Amniotic epithelial cell (primary cell): ENCODE data around the gene MTMR3.

Experiments used
- DNase-seq: peaks from one replicate; pipeline ENCODE4 v3.0.0-alpha.2; 2010; ENCODE audit warnings: low read depth

MTMR3 gene

GRCh38 chr22:30002861-30003486, 120.0 kb downstream of the MTMR3 start:
- DNase-seq, result no peak

DNA sequence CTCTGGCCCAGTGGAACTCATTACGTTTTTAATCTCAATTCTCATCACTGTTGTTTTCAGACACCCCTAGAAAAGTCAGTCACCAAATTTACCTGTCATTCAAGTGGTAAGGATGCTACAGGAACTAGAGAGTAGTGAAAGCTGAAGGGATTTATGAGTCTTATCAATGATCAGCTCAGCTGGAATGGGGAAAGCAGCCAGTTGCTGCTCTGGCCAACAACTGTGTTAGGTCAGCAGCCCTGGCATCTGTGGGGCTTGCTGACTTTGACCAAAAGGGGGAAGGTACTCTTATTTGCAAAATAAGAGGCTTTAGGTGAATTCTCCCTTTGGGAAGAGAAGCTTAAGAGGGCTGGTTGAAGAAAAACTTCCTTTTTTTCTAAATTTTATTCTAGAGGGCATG, 121.1 kb downstream of the MTMR3 start:
- DNase-seq, result no peak

DNA sequence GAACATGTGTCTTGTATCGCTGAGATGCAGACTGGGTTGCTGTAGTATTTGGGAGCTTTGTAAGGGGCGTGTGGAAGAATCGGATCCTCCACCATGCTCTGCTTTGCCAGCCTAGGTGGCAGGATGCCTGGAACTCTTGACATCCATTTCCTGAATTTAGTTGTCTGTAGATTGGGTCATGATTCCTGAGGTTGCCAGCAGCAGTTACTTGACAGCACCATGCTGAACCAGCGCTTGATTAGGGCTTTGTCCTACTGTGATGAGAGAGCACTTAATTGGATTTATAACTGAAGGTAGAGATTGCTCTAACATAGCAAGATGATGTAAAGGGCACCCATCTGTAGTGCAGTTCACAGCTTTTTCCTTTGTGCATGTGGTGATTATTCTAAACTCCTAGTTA, 121.7 kb downstream of the MTMR3 start:
- no peak for DNase-seq

DNA sequence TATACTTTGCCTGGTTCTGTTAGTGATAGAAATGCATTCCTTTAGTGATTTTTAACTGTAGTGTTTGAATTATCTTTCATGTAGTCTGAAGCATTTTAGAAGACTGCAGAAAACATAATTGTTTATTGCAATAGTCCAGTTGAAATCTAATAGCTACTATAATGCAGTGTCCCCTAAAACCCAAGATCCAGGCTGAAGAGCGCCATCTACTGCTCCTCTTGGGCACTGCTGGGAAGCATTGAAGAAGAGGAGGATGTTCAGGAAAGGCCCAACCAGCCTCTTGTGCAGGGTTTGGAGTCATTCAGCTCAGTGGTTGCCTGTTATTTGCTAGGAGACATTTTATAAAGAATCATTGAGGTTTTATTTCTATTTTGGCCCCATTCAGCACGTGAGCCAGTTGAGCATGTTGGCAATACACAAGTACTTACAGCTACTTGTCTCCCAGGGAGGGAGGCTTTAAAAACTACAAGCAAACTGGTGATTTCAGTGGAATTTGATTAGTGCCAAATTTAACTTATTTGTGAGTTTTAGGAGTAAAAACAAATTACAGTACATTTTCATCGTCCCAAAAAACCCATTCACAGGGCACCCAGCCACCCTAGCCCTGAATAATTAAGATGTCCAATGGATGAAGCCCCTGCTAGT, 122.4 kb downstream of the MTMR3 start:
- DNase-seq, result peak; percentile 57

DNA sequence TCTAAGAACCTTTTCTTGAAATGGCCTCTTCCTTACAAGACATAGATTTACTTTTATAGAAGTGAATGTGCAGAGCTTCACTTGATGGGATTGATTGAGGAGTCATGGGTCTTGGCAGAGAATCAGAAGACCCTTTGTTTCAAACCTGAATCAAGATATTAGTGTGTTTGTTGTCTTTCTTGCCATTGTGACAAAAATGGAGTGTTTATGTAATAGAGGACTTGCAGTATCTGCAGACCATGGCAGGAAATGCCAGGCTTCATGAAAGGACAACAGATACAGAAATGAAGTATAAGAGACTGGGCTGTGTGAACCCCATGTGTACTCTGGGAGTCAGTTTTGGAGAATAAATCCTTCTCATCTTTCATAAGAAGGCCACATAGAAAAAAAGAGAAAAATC, 124.4 kb downstream of the MTMR3 start:
- no peak for DNase-seq

GRCh38 chr22:30008401-30008800, 125.4 kb downstream of the MTMR3 start:
- DNase-seq, result no peak

DNA sequence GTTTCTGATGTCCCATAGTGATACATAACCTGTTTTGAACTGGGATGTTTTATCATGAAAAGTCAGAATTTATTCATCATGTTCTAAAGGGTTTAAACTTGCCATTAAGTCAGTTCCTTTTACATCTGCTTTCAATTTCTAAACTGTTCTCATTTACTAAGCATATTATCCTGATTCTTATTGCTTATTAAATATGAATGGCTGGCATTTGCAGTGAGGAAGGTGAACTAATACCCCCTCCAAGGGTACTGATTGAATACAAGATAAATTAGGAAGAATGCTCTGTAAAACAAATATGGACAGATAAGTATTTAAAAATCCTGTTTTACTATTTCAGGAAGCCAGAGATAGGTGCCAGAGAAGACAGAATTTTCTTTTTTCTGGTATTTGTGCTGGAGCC, 126.5 kb downstream of the MTMR3 start:
- no peak for DNase-seq

DNA sequence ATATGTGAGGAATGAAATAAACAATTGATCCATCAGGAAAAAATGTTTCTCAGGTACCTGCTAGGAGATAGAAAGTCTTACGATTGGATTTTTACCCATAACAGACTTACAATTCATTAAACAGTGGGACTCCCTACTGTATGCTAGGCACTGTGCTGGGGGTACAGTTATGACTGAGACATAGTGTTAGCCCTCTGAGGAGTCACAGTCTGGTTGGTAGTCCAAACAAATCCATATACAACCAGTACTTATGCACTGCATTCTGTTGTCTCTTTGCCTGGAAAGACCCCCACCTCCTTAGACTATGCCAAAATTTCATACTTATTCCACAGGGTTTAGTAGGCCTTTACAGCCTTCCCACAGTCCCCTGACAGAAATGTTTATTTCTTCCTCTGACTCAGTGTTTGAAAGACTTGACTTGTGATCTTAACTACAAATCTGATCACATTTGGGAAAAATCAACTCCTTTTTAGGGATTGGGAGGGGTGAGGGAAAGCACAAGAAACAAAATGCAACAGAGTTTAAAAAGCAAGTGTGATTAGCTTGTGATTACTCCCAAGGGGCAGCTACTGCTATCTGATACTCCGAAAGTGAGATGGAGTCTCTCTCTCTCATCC, 127.9 kb downstream of the MTMR3 start:
- DNase-seq, result no peak

GRCh38 chr22:30013201-30013600, 130.2 kb downstream of the MTMR3 start:
- no peak for DNase-seq

- DNase-seq, result no peak
Observed at GRCh38 chr22:30014244-30014643, 131.3 kb downstream of the MTMR3 start.

- peak; percentile 11 for DNase-seq
Observed at GRCh38 chr22:30015229-30015797, 132.3 kb downstream of the MTMR3 start.

DNA sequence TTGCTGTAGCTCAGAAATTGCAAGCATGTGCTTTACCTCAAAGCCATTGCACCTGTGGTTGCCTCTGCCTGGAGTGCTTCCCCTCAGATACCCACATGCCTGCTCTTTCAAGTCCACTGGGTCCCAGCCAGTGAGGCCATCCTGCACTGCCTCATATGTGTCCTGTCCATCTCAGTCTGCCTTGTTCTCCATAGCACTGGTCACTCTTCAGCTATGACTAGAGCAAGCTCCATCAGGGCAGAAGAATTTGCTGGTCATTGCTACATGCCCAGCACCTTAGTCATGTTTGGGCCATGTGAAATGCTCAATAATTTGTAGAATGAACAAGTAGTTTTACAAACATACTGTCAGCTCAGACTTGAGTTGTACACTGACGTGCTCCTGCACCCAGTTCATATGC, 132.9 kb downstream of the MTMR3 start:
- peak; percentile 68 for DNase-seq

DNA sequence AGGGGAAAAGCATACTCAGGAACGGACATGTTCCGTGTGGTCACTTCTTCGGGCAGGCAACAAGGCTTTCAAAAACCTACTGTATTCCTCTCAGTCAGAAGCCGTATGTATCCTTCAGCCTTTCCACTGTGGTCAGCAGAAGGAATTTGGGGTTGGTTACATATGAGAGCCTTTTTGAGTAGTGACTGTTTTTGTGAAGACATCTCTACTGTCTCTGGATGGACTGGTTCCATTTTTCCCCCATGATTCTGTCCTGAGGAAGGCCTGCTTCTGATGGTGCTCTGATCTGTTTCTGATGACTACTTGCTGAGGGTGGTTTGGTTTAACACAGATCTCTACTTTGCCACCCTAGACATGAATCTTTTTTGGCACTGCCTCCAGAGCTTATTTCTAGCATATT, 133.6 kb downstream of the MTMR3 start:
- no peak for DNase-seq

- peak; percentile 45 for DNase-seq
Observed at GRCh38 chr22:30017375-30018223, 134.6 kb downstream of the MTMR3 start.

DNA sequence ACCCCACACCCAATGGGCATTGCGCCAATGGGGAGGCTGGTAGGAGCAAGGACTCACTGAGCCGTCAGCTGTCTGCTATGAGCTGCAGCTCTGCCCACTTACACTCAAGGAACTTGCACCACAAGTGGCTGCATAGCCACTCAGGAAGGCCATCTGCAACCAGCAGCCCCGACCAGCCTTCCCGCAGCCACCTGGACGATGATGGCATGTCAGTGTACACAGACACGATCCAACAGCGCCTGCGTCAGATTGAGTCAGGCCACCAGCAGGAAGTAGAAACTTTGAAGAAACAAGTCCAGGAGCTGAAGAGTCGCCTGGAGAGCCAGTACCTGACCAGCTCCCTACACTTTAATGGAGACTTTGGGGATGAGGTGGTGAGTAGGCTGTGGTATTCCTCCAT, 137.5 kb downstream of the MTMR3 start:
- no peak for DNase-seq

DNA sequence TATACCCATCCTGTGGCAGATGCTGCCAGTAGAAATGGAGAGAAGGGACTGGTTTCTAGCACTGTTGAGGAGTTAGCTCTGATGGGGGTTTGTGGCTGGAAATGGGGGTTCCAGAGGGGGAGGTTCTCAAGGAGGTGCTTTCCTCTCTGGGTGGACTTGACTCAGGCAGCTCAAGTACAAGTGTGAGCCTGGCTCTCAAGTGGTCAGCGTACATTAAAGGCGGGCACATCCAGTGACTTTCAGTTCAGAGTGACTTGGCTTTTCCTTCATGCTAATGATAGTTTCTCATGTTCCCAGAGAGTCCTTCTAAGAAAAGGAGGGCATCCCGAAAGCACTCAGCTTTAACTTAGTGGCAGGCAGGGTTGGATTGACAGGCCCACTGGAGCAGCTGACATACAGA, 138.4 kb downstream of the MTMR3 start:
- DNase-seq, result no peak

- DNase-seq, result no peak
Observed at GRCh38 chr22:30021881-30022619, 139.1 kb downstream of the MTMR3 start.

GRCh38 chr22:30023099-30023660, 140.2 kb downstream of the MTMR3 start:
- no peak for DNase-seq

DNA sequence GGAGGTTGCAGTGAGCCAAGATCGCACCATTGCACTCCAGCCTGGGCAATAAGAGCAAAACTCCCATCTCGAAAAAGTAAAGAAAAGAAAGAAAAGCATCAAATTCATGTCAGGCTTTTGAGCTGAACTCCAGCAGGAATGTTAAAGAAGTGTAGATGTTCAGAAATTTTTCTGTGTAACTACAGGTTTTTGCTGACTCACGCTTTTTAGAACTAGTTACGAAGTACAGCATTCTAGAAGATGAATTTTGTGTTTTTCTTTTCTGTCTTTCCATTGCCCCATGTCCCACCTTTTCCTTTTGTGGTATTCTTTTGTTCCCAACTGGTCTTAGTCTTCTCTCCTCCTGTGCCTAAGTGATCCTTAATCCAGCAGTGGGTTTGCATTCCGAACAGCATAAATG, 141.3 kb downstream of the MTMR3 start:
- no peak for DNase-seq

DNA sequence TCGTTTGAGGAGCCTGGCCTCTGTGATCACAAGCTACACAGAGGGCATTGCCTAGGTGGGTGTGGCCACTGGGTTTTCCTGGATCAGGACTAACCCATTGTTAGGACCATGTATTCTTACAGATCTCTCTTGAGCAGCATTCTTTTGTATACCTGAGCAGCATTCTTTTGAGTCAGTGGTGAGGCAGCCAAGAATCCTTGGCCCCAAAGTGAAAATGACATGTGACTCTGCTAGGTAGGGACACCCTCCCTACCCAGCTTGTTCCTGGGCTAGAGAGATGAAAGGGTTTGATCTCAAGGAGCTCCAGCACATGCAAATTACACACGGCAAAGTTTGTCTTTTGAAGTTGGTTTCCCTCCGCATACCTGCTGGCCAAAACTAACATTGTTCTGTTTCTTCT, 142.2 kb downstream of the MTMR3 start:
- DNase-seq, result no peak

DNA sequence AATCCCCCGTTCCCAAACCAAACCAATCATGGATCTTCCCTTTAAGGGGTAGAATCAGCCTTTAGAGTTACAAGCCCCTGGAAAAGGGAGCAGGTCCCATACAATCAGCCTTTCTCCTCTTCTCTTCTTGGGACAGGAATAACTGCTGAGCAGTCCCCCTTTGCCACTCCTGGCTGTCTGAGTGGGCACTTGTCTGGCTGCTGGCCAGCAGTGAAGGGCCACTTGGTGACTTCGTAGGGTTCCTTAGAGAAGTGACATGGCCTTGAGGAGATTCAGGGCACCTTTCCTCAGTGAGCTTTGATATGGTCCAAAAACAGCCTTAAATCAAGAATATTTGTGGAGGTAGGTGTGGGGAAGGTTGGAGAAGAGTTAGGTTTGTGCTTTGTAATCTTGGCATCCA, 143.8 kb downstream of the MTMR3 start:
- DNase-seq, result no peak
